ENCODE measurements around the gene NSDHL. TPM values are rescaled to one million over a fixed set of nuclear protein-coding genes. Genes with fewer than 3 reads are reported as not detected.

The NSDHL gene
- total RNA-seq, 2 donors from 2014 or later, result 14.1 to 28.1 TPM

GRCh38 chrX:152845618-152846240 lies 14.9 kb downstream of the NSDHL start:
- Histone ChIP-seq H3K9me3 (no peaks in the 10 kb centered on the region), H3K36me3 (peaks cover 9% of the 10 kb centered on the region), H3K27me3 (no peaks in the 10 kb centered on the region), H3K4me1 (no peaks in the 10 kb centered on the region), H3K27ac (no peak overlapping the region), H3K4me3 (no peak overlapping the region)
- no peak for DNase-seq (ENCODE audit: low spot score)
- TF ChIP-seq, protein P1, sequence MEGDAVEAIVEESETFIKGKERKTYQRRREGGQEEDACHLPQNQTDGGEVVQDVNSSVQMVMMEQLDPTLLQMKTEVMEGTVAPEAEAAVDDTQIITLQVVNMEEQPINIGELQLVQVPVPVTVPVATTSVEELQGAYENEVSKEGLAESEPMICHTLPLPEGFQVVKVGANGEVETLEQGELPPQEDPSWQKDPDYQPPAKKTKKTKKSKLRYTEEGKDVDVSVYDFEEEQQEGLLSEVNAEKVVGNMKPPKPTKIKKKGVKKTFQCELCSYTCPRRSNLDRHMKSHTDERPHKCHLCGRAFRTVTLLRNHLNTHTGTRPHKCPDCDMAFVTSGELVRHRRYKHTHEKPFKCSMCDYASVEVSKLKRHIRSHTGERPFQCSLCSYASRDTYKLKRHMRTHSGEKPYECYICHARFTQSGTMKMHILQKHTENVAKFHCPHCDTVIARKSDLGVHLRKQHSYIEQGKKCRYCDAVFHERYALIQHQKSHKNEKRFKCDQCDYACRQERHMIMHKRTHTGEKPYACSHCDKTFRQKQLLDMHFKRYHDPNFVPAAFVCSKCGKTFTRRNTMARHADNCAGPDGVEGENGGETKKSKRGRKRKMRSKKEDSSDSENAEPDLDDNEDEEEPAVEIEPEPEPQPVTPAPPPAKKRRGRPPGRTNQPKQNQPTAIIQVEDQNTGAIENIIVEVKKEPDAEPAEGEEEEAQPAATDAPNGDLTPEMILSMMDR (IDR thresholded peaks at IDR 0.05), result no peak

DNA sequence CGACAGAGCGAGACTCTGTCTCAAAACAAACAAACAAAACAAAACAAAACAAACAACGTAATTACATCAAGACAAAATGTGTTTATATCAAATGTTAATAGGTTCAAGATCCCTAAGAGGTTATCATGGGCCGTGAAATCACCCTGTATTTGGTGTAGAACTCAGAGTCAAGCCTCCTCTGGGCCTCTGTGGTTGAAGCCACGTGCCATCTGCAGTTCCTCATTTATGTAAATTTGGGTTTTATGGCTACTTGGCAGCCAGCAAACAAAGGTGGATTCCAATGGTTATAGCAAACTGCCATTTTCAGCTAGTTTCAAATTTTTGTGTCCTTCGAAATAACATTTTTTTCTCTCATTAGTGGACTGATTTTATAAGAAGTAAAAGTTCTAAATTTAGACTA lies 16.4 kb downstream of the NSDHL start:
- DNase-seq (ENCODE audit: low spot score), result no peak
- Histone ChIP-seq H3K27me3 (no peaks in the 10 kb centered on the region), H3K36me3 (peaks cover 24% of the 10 kb centered on the region), H3K4me3 (no peak overlapping the region), H3K27ac (no peak overlapping the region), H3K4me1 (no peaks in the 10 kb centered on the region), H3K9me3 (no peaks in the 10 kb centered on the region)
- TF ChIP-seq, protein P1 (IDR thresholded peaks at IDR 0.05), result no peak

GRCh38 chrX:152850465-152850864 lies 19.6 kb downstream of the NSDHL start:
- TF ChIP-seq, protein P1 (IDR thresholded peaks at IDR 0.05), result no peak
- Histone ChIP-seq H3K4me1 (no peaks in the 10 kb centered on the region), H3K4me3 (no peak overlapping the region), H3K27me3 (no peaks in the 10 kb centered on the region), H3K36me3 (peaks cover 25% of the 10 kb centered on the region), H3K27ac (no peak overlapping the region), H3K9me3 (no peaks in the 10 kb centered on the region)
- no peak for DNase-seq (ENCODE audit: low spot score)

DNA sequence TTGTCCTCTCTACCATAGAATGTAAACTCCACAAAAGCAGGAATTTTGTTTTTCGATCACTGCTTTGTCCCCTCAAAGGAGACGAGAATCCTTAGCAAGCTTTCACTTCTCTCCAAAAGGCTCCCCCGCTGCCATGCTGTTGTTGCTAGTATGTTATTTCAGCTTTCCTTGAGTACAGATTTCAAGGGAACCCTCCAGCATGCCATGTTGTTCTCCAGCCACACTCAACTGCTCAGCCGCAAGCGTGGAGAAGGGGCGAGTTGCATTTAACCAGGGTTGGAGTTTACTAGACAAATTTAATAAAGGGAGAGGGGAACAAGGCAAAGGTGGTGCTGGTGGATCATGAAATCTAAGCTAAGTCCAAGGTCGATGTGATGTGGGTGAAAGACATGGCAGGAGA lies 23.1 kb downstream of the NSDHL start:
- no peaks in the 10 kb centered on the region for H3K4me1 ChIP-seq

DNA sequence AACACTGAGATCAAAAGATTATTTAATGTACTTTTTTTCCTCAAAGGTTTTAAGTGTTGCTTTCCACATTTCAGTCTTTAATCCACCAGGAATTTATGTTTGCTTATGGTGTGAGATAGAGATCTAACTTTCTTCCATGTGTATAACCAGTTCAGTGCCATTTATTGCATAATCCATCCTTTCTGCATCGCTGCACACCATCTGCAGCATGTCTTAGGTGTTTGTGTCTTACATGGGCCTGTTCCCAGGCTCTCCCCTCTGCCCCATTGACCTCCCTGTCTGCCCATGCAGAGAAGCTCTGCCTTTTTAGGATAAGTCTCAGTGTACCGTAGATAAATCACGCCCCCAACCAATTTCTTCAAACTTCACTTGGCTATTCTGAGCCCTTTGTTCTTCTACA lies 30.3 kb downstream of the NSDHL start:
- Histone ChIP-seq H3K27ac (no peak overlapping the region), H3K36me3 (peaks cover 12% of the 10 kb centered on the region), H3K4me1 (no peaks in the 10 kb centered on the region), H3K9me3 (no peaks in the 10 kb centered on the region), H3K4me3 (no peak overlapping the region), H3K27me3 (no peaks in the 10 kb centered on the region)
- DNase-seq (ENCODE audit: low spot score), result no peak
- TF ChIP-seq, protein P1 (IDR thresholded peaks at IDR 0.05), result no peak

More for the DNA sequence above, 23.1 kb downstream of the NSDHL start:
- H3K4me3 ChIP-seq, result no peak overlapping the region
- DNase-seq (ENCODE audit: low spot score), result no peak
- no peaks in the 10 kb centered on the region for H3K27me3 ChIP-seq
- TF ChIP-seq, protein P1 (IDR thresholded peaks at IDR 0.05), result no peak
- H3K36me3 ChIP-seq, result peaks cover 19% of the 10 kb centered on the region
- no peak overlapping the region for H3K27ac ChIP-seq
- H3K9me3 ChIP-seq, result no peaks in the 10 kb centered on the region

DNA sequence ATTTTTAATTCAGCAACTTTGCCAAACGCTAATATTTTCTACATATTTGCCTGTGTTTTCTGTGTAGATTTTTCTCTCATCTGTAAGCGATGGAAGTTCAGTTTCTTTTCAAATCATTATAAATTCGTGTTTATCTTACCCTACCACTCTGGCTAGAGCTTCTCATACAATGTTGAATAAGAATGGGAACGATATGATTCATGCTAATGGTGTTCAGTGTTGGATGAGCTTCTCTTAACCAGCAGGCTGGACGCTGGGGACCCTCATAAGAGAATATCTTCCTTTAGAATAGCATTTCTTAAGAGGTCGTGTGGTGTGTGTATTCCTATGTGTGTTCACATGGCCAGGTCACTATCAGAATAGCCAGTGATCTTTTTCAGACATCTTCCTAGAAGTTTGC lies 31.0 kb downstream of the NSDHL start:
- Histone ChIP-seq H3K27me3 (no peaks in the 10 kb centered on the region), H3K9me3 (no peaks in the 10 kb centered on the region), H3K4me3 (no peak overlapping the region), H3K36me3 (peaks cover 12% of the 10 kb centered on the region), H3K4me1 (no peaks in the 10 kb centered on the region), H3K27ac (no peak overlapping the region)
- TF ChIP-seq, protein P1 (IDR thresholded peaks at IDR 0.05), result no peak
- no peak for DNase-seq (ENCODE audit: low spot score)
